Colonic mucosa (tissue), 4 donors: Measurements from ENCODE around the gene EIF2B5. TPM values are rescaled to one million over a fixed set of nuclear protein-coding genes. Genes with fewer than 3 reads are reported as not detected.

Source experiments
- DNase-seq: peaks from one replicate; pipeline ENCODE4 v3.0.0-alpha.2; 2020
- H3K27ac ChIP-seq: fragments of 200-600 bp; one replicate; pipeline ENCODE4 v1.8.0; 2021
- H3K27me3 ChIP-seq: fragments of 200-600 bp; one replicate; pipeline ENCODE4 v1.8.0; 2021
- H3K36me3 ChIP-seq: fragments of 200-600 bp; one replicate; pipeline ENCODE4 v1.8.0; 2021
- H3K4me1 ChIP-seq: fragments of 200-600 bp; one replicate; pipeline ENCODE4 v1.8.0; 2021; ENCODE audit warnings: mild to moderate bottlenecking
- H3K4me3 ChIP-seq: fragments of 200-600 bp; one replicate; pipeline ENCODE4 v1.8.0; 2021
- H3K9ac ChIP-seq, 2 donors: one replicate each; pipeline ENCODE4 v1.7.0; 2013; ENCODE audit warnings: control low read depth in 2 of 2, low read depth in 2 of 2, low read length in 2 of 2
- H3K9me3 ChIP-seq: fragments of 200-600 bp; one replicate; pipeline ENCODE4 v1.8.0; 2021
- intact Hi-C: fragments of 100-400 bp; cut with DNase I; formaldehyde crosslinking; loops from one replicate; pipeline ENCODE4 v1.14.1; 2022
- total RNA-seq, 2 donors: library from RNA; stranded (reverse); fragmentation: NEBNext Ultra II Directional in 1 of 2; extraction: Animal tissue kit (Norgen Biotek cat#: 25700) in 1 of 2; gene quantifications; one replicate each; pipeline ENCODE4 v1.2.1, GENCODE V29; 2021
- TF ChIP-seq, protein P1 (sequence below): fragments of 200-600 bp; IDR thresholded peaks from one replicate; pipeline ENCODE4 v1.8.0; 2022; ENCODE audit warnings: antibody characterized with exemption, mild to moderate bottlenecking
- donor health status: healthy.
- donor health status: DM: no; HTN: no; CAD: no.
- donor health status: DM: no; HTN: no; CAD: no.

The EIF2B5 gene
- total RNA-seq, 2 donors from 2014 or later: 36.0 to 58.3 TPM

DNA sequence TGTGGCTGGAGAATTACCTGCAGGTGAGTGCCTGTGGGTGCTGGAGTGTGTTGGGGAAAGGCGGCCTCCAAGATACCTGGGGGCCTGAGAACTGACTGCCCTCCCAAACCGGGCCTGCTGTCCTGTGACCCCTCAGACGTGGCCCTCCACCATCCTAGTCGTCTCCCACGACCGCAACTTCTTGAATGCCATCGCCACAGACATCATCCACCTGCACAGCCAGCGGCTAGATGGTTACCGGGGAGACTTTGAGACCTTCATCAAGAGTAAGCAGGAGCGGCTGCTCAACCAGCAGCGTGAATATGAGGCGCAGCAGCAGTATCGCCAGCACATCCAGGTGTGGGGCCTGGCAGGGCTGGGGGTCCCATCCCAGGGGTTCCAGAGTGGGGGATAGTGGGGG, 54.3 kb downstream of the EIF2B5 start:
- no peak overlapping the region for H3K4me3 ChIP-seq
- TF ChIP-seq, protein P1, sequence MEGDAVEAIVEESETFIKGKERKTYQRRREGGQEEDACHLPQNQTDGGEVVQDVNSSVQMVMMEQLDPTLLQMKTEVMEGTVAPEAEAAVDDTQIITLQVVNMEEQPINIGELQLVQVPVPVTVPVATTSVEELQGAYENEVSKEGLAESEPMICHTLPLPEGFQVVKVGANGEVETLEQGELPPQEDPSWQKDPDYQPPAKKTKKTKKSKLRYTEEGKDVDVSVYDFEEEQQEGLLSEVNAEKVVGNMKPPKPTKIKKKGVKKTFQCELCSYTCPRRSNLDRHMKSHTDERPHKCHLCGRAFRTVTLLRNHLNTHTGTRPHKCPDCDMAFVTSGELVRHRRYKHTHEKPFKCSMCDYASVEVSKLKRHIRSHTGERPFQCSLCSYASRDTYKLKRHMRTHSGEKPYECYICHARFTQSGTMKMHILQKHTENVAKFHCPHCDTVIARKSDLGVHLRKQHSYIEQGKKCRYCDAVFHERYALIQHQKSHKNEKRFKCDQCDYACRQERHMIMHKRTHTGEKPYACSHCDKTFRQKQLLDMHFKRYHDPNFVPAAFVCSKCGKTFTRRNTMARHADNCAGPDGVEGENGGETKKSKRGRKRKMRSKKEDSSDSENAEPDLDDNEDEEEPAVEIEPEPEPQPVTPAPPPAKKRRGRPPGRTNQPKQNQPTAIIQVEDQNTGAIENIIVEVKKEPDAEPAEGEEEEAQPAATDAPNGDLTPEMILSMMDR: no peak
- H3K9me3 ChIP-seq: no peaks in the 10 kb centered on the region
- peaks cover 22% of the 10 kb centered on the region for H3K36me3 ChIP-seq
- no peak overlapping the region for H3K27ac ChIP-seq
- no peak overlapping the region for H3K9ac ChIP-seq
- intact Hi-C loops: no loop called here
- no peaks in the 10 kb centered on the region for H3K27me3 ChIP-seq
- DNase-seq: no peak
- peaks cover 8% of the 10 kb centered on the region for H3K4me1 ChIP-seq

DNA sequence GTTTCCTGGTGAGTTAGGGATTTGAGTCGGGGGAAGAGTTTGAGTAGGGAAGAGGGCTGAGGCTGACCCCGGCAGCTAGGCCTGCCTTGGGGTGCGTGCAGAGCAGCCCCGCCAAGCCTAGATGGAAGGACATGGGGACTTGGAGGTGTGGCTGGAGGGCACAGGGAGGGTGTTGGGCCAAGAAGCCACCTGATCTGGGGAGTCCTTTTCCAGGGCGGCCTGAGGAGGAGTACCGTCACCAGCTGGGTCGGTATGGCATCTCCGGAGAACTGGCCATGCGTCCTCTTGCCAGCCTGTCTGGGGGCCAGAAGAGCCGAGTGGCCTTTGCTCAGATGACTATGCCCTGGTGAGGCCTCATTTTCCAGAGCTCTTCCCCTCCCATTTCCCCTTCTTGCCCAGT, 57.7 kb downstream of the EIF2B5 start:
- intact Hi-C loops: no loop called here
- TF ChIP-seq, protein P1: no peak
- no peak overlapping the region for H3K9ac ChIP-seq
- no peak for DNase-seq
- H3K27me3 ChIP-seq: no peaks in the 10 kb centered on the region
- H3K9me3 ChIP-seq: no peaks in the 10 kb centered on the region
- no peak overlapping the region for H3K27ac ChIP-seq
- no peak overlapping the region for H3K4me3 ChIP-seq
- peaks cover 22% of the 10 kb centered on the region for H3K36me3 ChIP-seq
- H3K4me1 ChIP-seq: no peaks in the 10 kb centered on the region

DNA sequence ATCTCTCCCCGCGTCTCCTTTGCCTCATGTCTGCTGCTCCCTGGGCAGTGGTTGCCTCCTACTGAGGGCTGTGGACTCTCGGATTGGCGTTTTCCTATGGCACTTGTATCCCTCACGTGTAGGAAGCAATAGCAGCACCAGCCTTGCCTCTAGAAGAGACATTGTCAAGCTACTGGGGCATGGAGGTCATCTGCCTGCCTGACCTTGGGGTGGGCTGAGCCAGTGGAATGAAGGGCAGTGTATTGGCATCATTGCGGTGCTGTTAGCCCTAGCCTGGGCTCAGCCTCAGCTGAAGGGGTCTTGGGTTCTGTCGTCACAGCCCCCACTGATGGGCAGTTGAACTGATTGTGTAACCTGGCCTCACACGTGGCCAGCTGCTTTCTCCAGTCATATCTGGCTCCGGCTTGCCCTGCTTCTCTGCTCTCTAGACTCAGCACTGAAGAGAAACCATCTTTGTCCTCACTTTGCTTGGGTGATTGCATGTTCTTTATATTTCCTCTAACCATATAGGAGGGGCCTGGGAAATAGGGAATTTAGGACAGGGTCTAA, 58.9 kb downstream of the EIF2B5 start:
- no peak for DNase-seq
- Histone ChIP-seq H3K36me3 (peaks cover 17% of the 10 kb centered on the region), H3K27ac (no peak overlapping the region), H3K4me3 (no peak overlapping the region), H3K9ac (no peak overlapping the region), H3K27me3 (no peaks in the 10 kb centered on the region), H3K4me1 (no peaks in the 10 kb centered on the region), H3K9me3 (no peaks in the 10 kb centered on the region)
- intact Hi-C loops: no loop called here
- TF ChIP-seq, protein P1: no peak

Other genes starting within 250 kb of the EIF2B5 start
- 10 to 100 TPM; 15.1 to 16.6 TPM for gene ABCC5, start 117.5 kb upstream of the EIF2B5 start, total RNA-seq
- gene HTR3D, start 103.6 kb upstream of the EIF2B5 start, total RNA-seq: not detected
- gene HTR3C, start 82.3 kb upstream of the EIF2B5 start, total RNA-seq: not detected
- under 1 TPM; 0.13 to 0.52 TPM for gene HTR3E, start 38.3 kb upstream of the EIF2B5 start, total RNA-seq
- 10 to 100 TPM; 60.8 to 64.6 TPM for gene DVL3, start 20.0 kb downstream of the EIF2B5 start, total RNA-seq
- 100 to 1,000 TPM; 206 to 255 TPM for gene AP2M1, start 39.5 kb downstream of the EIF2B5 start, total RNA-seq
- gene ABCF3, start 50.8 kb downstream of the EIF2B5 start, total RNA-seq: 10 to 100 TPM; 54.6 to 82.4 TPM
- gene VWA5B2, start 94.2 kb downstream of the EIF2B5 start, total RNA-seq: 1 to 10 TPM; 2.1 to 2.3 TPM
- gene ALG3, start 113.6 kb downstream of the EIF2B5 start, total RNA-seq: 10 to 100 TPM; 25.1 to 78.9 TPM
- gene EEF1AKMT4, start 114.3 kb downstream of the EIF2B5 start, total RNA-seq: 10 to 100 TPM in 1 of 2 donors, 1 to 10 TPM in 1; 4.1 to 11.7 TPM
- under 1 TPM in 1 of 2 donors, not detected in 1; 0.19 TPM for gene CAMK2N2, start 126.2 kb downstream of the EIF2B5 start, total RNA-seq
- gene ECE2, start 140.7 kb downstream of the EIF2B5 start, total RNA-seq: under 1 TPM in 1 of 2 donors, not detected in 1; 0.37 TPM
- gene PSMD2, start 163.9 kb downstream of the EIF2B5 start, total RNA-seq: 100 to 1,000 TPM; 166 to 298 TPM
- gene EIF4G1, start 179.2 kb downstream of the EIF2B5 start, total RNA-seq: 100 to 1,000 TPM; 263 to 524 TPM
- 10 to 100 TPM; 15.0 to 22.0 TPM for gene FAM131A, start 202.2 kb downstream of the EIF2B5 start, total RNA-seq
- gene CLCN2, start 226.2 kb downstream of the EIF2B5 start, total RNA-seq: 10 to 100 TPM; 61.1 to 71.6 TPM
- gene POLR2H, start 226.4 kb downstream of the EIF2B5 start, total RNA-seq: 100 to 1,000 TPM in 1 of 2 donors, 10 to 100 TPM in 1; 98.2 to 130 TPM
- under 1 TPM in 1 of 2 donors, not detected in 1; 0.17 TPM for gene THPO, start 242.8 kb downstream of the EIF2B5 start, total RNA-seq
- 1 to 10 TPM; 2.0 TPM for gene CHRD, start 244.7 kb downstream of the EIF2B5 start, total RNA-seq